GM12872 (cell line): ENCODE measurements around the gene PCYOX1L.

ENCODE experiments used
- CTCF ChIP-seq: IDR thresholded peaks from 3 replicates; pipeline ENCODE4 v1.5.1; 2011; ENCODE audit warnings: low read depth, mild to moderate bottlenecking, low read length, moderate library complexity; ENCODE audit not compliant: insufficient read depth

The PCYOX1L gene

GRCh38 chr5:149362541-149362940, 4.7 kb downstream of the PCYOX1L start:
- TF ChIP-seq CTCF = no peak

GRCh38 chr5:149363358-149363757, 5.5 kb downstream of the PCYOX1L start:
- no peak for TF ChIP-seq CTCF

DNA sequence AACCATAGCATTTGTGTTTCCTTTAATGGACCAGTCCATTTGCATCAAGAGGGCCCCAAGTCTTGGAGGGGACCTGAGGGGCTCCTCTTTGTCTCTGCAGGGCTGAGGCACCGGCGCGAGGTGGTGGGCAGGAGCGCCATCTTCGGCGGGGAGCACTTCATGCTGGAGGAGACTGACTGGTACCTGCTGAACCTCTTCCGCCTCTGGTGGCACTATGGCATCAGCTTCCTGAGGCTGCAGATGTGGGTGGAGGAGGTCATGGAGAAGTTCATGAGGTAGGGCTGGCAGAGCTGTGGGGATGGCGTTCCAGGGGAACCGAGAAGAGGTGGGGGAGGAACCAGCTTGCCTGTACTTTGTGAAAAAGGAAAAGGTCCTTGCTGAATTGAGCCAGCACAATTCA, 6.1 kb downstream of the PCYOX1L start:
- TF ChIP-seq CTCF = no peak

DNA sequence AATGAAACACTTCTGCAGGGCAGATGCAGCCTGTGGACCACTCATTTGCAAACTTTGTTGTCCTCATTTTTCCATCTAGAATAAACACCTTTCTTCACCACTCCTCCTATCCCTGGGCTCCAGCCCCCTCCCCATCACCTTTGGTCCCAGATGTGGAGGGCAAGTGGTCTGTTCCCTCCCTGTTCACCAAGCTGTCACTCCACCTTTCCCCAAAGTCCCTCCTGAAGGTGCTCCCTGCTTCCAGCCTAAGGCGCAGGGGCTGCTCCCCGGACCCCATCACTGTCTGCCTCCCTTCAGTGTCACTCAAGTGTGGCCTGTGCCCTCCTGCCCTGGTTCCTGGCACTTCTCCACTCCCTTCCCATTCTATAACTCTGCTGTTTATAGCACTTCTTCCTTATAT, 6.9 kb downstream of the PCYOX1L start:
- no peak for TF ChIP-seq CTCF

DNA sequence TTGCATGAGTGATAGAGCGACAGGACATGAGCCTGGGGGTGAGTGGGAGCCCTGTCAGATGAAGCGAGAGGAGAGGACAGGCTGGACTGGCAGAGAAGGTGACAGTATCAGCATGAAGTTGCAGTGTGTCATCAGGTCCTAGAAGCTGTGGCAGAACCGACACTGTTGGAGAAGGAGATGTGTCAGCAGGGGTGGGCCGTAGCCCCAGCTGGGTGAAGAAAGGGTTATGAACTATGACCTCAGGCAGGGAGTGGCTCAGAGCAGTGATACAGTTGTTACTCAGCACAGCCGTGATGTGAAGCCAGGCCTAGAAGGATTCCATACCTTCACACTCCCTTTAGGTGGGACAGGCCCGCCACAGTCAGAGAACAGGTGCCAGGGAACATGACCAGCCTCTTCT, 7.6 kb downstream of the PCYOX1L start:
- no peak for TF ChIP-seq CTCF

- no peak for TF ChIP-seq CTCF
Measured at GRCh38 chr5:149366169-149366729, 8.4 kb downstream of the PCYOX1L start.

- TF ChIP-seq CTCF = peak; percentile 97
Measured at GRCh38 chr5:149367249-149367971, 9.6 kb downstream of the PCYOX1L start.
